Dermis blood vessel endothelial cell (primary cell): ENCODE results near the gene POP5. TPM values are rescaled to one million over a fixed set of nuclear protein-coding genes. Genes with fewer than 3 reads are reported as not detected.
A peak's percentile ranks its signal among the peaks of the same experiment; 100 is the strongest.
"Not testable (repeated sequence)": the region's sequence is repeated elsewhere in the genome, so short reads cannot be mapped to it uniquely, and the experiment has no call there.

ENCODE experiments used
- DNase-seq: peaks from one replicate; pipeline ENCODE4 v3.0.0; 2010
- total RNA-seq: library from RNA; depleted of rRNA; stranded (reverse); fragments of >200 nt; gene quantifications from 2 replicates; pipeline ENCODE4 v1.2.3, GENCODE V29; 2014

The POP5 gene
- total RNA-seq, 1 donor from 2014 or later, result 28.6 TPM

DNA sequence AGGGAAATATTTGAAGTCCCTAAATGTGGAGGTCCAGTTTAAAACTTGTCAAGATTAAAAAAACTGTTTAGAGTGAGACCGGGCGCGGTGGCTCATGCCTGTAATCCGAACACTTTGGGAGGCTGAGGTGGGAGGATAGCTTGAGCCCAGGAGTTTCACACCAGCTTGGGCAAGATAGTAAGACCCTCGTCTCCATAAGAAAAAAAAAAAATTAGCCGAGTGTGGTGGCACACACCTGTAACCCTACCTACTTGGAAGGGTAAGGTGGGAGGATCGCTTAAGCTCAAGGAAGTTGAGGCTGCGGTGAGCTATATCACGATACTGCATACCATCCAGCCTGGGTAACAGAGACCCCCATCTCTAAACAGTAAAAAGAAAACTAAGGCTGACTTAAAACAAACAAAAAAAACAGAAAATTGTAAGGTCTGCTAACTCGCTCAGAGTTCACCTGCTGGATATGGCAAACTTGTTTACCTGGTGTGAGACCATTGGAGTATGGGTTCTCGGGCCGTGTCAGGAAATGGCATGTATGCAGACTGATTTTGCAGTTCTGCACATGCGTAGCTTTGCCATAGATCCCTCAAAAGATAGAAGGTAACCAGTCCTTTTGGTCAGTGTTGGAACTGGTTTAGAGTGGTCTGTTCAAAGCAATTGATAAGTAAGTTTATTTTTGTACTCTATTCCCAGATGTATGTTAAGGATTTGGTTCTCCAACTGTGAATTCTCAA lies 45.0 kb downstream of the POP5 start:
- peak; percentile 36 for DNase-seq

- DNase-seq, result peak; percentile 73
These were observed 46.2 kb downstream of the POP5 start for GRCh38 chr12:120534703-120535655.

GRCh38 chr12:120534203-120534702 lies 46.9 kb downstream of the POP5 start, which contains the start of gene RNF10:
Gene RNF10 (plus strand): TSS chr12:120534356. CDS start chr12:120534812, 456 bp downstream.
- peak; percentile 92 for DNase-seq

DNA sequence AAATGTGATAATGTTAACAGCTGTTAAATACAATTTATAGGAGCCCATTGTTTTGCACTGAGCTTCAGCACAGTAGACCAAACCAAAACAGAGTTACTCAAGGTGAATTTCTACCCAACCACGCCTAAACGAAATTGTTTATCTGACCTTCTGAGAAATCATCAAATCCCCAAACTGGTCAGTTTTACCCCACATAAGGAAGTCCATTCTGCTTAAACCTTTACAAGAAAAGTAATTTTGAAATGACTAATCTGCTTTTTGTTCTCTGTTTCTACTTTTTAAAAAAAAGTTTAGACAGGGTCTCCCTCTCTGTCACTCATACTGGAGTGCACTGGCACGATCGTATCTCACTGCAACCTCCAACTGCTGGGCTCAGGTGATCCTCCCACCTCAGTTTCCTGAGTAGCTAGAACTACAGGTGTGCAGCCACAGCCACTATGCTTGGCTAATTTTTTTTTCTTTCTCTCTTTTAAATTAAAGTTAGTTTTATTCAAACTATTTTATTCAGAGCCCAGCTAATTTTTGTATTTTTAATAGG lies 48.4 kb downstream of the POP5 start:
- no peak for DNase-seq

- DNase-seq, result not testable (repeated sequence)
These were observed 50.8 kb downstream of the POP5 start for GRCh38 chr12:120530418-120530761.

GRCh38 chr12:120529641-120530417 lies 51.4 kb downstream of the POP5 start:
- peak; percentile 74 for DNase-seq

DNA sequence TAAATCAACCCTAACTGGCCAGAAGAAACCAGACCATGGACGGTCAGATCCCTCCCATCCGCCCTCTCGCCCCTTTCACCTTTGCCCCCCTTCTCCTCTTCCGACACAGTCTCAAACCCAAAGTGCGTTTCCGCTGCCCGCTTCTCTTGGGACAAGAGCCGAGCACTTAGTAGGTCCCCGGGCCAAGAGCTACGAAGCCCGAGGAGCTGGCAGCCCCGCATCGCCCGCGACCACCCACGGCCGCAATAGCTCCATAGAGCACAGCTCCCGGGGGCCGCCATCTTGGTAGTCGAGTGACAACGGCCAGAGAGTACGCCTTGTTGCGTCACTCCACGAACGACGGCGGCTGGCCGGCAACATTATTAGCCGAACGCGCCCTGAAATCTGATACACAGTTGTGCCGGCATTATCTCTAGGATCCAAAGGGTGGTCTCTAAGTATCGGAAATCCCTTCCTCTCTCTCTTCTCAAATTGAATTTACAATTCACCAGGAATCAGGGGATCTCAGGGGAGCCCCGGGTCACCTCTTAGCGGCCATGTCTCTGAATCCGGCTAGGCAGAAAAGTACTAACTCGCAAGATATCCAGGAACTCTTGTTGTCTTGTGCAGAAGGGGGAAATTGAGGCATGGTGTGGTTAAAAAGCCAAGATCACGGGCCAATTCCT lies 52.2 kb downstream of the POP5 start, which contains the start of gene COQ5:
Gene COQ5 (minus strand): TSS at position 298 of the 665 bp plus-strand sequence. CDS start 17 bp downstream, at position 281.
- peak; percentile 91 for DNase-seq

Other genes with a start within 250 kb of the POP5 start
- gene MSI1, start 212.2 kb downstream of the POP5 start, total RNA-seq, result not detected in 2 replicates
- 363 and 658 TPM in 2 replicates for gene COX6A1, start 143.3 kb downstream of the POP5 start, total RNA-seq
- gene TRIAP1, start 135.0 kb downstream of the POP5 start, total RNA-seq, result 35.6 and 40.0 TPM in 2 replicates
- gene GATC, start 135.0 kb downstream of the POP5 start, total RNA-seq, result 26.2 and 26.9 TPM in 2 replicates
- gene SRSF9, start 111.7 kb downstream of the POP5 start, total RNA-seq, result 205 and 208 TPM in 2 replicates
- 265 and 287 TPM in 2 replicates for gene DYNLL1, start 85.3 kb downstream of the POP5 start, total RNA-seq
- 30.3 and 34.9 TPM in 2 replicates for gene COQ5, start 52.2 kb downstream of the POP5 start, total RNA-seq
- gene RNF10, start 47.0 kb downstream of the POP5 start, total RNA-seq, result 118 and 308 TPM in 2 replicates
- 0.17 TPM in 1 of 2 replicates, not detected in the other for gene CABP1, start 59.2 kb upstream of the POP5 start, total RNA-seq
- gene MLEC, start 105.7 kb upstream of the POP5 start, total RNA-seq, result 46.5 and 75.1 TPM in 2 replicates
- 22.1 and 35.1 TPM in 2 replicates for gene UNC119B, start 129.1 kb upstream of the POP5 start, total RNA-seq
- 24.7 and 31.0 TPM in 2 replicates for gene ACADS, start 144.4 kb upstream of the POP5 start, total RNA-seq